NCI-H2227 treated with DMSO at 0.1 percent for 48 hours (cell line): ENCODE results near the gene CDC42EP3.

Source experiments
- DNase-seq: peaks from one replicate; lab custom pipeline; 2025; lab: John Stamatoyannopoulos, UW

Gene CDC42EP3

GRCh38 chr2:37656512-37657423 is 14.7 kb downstream of the CDC42EP3 start:
- DNase-seq = no peak

- DNase-seq = no peak
Measured at GRCh38 chr2:37654932-37655841, 16.3 kb downstream of the CDC42EP3 start.

GRCh38 chr2:37654419-37654818 is 17.0 kb downstream of the CDC42EP3 start:
- no peak for DNase-seq

GRCh38 chr2:37653805-37654378 is 17.6 kb downstream of the CDC42EP3 start:
- DNase-seq = no peak

GRCh38 chr2:37653093-37653492 is 18.3 kb downstream of the CDC42EP3 start:
- DNase-seq = no peak

- DNase-seq = no peak
Measured at GRCh38 chr2:37652199-37652640, 19.2 kb downstream of the CDC42EP3 start.

- no peak for DNase-seq
Measured at GRCh38 chr2:37650548-37651093, 20.8 kb downstream of the CDC42EP3 start.

GRCh38 chr2:37649518-37649917 is 21.9 kb downstream of the CDC42EP3 start:
- DNase-seq = no peak

GRCh38 chr2:37648331-37649011 is 23.0 kb downstream of the CDC42EP3 start:
- no peak for DNase-seq

GRCh38 chr2:37647971-37648330 is 23.5 kb downstream of the CDC42EP3 start:
- DNase-seq = no peak

GRCh38 chr2:37645836-37646235 is 25.6 kb downstream of the CDC42EP3 start:
- DNase-seq = no peak

GRCh38 chr2:37645362-37645761 is 26.1 kb downstream of the CDC42EP3 start:
- no peak for DNase-seq

- DNase-seq = no peak
Measured at GRCh38 chr2:37644191-37644590, 27.3 kb downstream of the CDC42EP3 start.

- no peak for DNase-seq
Measured at GRCh38 chr2:37643730-37644078, 27.7 kb downstream of the CDC42EP3 start.

GRCh38 chr2:37642907-37643729 is 28.3 kb downstream of the CDC42EP3 start:
- DNase-seq = peak; percentile 9

GRCh38 chr2:37641582-37642171 is 29.8 kb downstream of the CDC42EP3 start:
- no peak for DNase-seq

GRCh38 chr2:37639631-37640030 is 31.8 kb downstream of the CDC42EP3 start:
- DNase-seq = no peak

- DNase-seq = no peak
Measured at GRCh38 chr2:37638973-37639372, 32.5 kb downstream of the CDC42EP3 start.

GRCh38 chr2:37637985-37638384 is 33.5 kb downstream of the CDC42EP3 start:
- no peak for DNase-seq

- no peak for DNase-seq
Measured at GRCh38 chr2:37637190-37637860, 34.1 kb downstream of the CDC42EP3 start.
